Measurements from ENCODE around the gene PIK3CA.
"Not testable (repeated sequence)": the region's sequence is repeated elsewhere in the genome, so short reads cannot be mapped to it uniquely, and the experiment has no call there.

Gene PIK3CA

GRCh38 chr3:179200790-179201189 lies 52.6 kb downstream of the PIK3CA start:
- DNase-seq (ENCODE audit: low read depth), result no peak

GRCh38 chr3:179215550-179215949 lies 67.4 kb downstream of the PIK3CA start:
- not testable (repeated sequence) for DNase-seq (ENCODE audit: low read depth)

GRCh38 chr3:179218213-179218612 lies 70.1 kb downstream of the PIK3CA start:
- DNase-seq (ENCODE audit: low read depth), result not testable (repeated sequence)

GRCh38 chr3:179223548-179223947 lies 75.4 kb downstream of the PIK3CA start:
- no peak for DNase-seq (ENCODE audit: low read depth)

GRCh38 chr3:179224584-179224983 lies 76.4 kb downstream of the PIK3CA start:
- DNase-seq (ENCODE audit: low read depth), result no peak

- DNase-seq (ENCODE audit: low read depth), result peak; percentile 60
Observed at GRCh38 chr3:179227349-179227748, 79.2 kb downstream of the PIK3CA start.

- no peak for DNase-seq (ENCODE audit: low read depth)
Observed at GRCh38 chr3:179229177-179229576, 81.0 kb downstream of the PIK3CA start.

GRCh38 chr3:179233043-179233442 lies 84.9 kb downstream of the PIK3CA start:
- no peak for DNase-seq (ENCODE audit: low read depth)

- no peak for DNase-seq (ENCODE audit: low read depth)
Observed at GRCh38 chr3:179234199-179234598, 86.0 kb downstream of the PIK3CA start.

GRCh38 chr3:179236669-179237301 lies 88.6 kb downstream of the PIK3CA start:
- DNase-seq (ENCODE audit: low read depth), result no peak

GRCh38 chr3:179240299-179240698 lies 92.1 kb downstream of the PIK3CA start:
- not testable (repeated sequence) for DNase-seq (ENCODE audit: low read depth)

- DNase-seq (ENCODE audit: low read depth), result not testable (repeated sequence)
Observed at GRCh38 chr3:179242859-179243258, 94.7 kb downstream of the PIK3CA start.

- no peak for DNase-seq (ENCODE audit: low read depth)
Observed at GRCh38 chr3:179244878-179245277, 96.7 kb downstream of the PIK3CA start.

- peak; percentile 13 for DNase-seq (ENCODE audit: low read depth)
Observed at GRCh38 chr3:179247289-179248015, 99.3 kb downstream of the PIK3CA start.

- DNase-seq (ENCODE audit: low read depth), result no peak
Observed at GRCh38 chr3:179250803-179251476, 102.8 kb downstream of the PIK3CA start, which contains the start of gene KCNMB3. TSS of gene KCNMB3 (minus strand) at chr3:179251114. CDS start at chr3:179250990, 124 bp downstream.

- DNase-seq (ENCODE audit: low read depth), result no peak
Observed at GRCh38 chr3:179256813-179257212, 108.7 kb downstream of the PIK3CA start.

GRCh38 chr3:179257742-179258141 lies 109.6 kb downstream of the PIK3CA start:
- DNase-seq (ENCODE audit: low read depth), result not testable (repeated sequence)

GRCh38 chr3:179258820-179259219 lies 110.7 kb downstream of the PIK3CA start:
- no peak for DNase-seq (ENCODE audit: low read depth)

- not testable (repeated sequence) for DNase-seq (ENCODE audit: low read depth)
Observed at GRCh38 chr3:179259959-179260756, 112.0 kb downstream of the PIK3CA start.

GRCh38 chr3:179260949-179261765 lies 113.0 kb downstream of the PIK3CA start:
- DNase-seq (ENCODE audit: low read depth), result peak; percentile 76

GRCh38 chr3:179263134-179263533 lies 115.0 kb downstream of the PIK3CA start:
- DNase-seq (ENCODE audit: low read depth), result no peak
